ENCODE measurements around the gene FBXO27. TPM values are rescaled to one million over a fixed set of nuclear protein-coding genes. Genes with fewer than 3 reads are reported as not detected.

The FBXO27 gene
- total RNA-seq, 8 experiments from 2014 or later, result 0.67 to 5.4 (median 3.3) TPM

- Histone ChIP-seq H3K4me1 (replicated peaks in 1 of 2) (no peaks in the 10 kb centered on the region), H3K4me3 (peak overlapping the region; percentile 45 to 87 (median 55)), H3K27ac (no peak overlapping the region)
- in situ Hi-C loops (cut with MboI; ENCODE audit: low pct_unique_long_range_greater_than_20kb in 2 of 9, low sequenced_read_pairs in 9 of 9, unreplicated experiment in 9 of 9), result no loop called here
- 29 to 70% (median 47%) methylated on average over 2 to 6 of the region's 11 CpGs; no CpG with 5 or more reads in 5 of the 10 experiments for WGBS, 10 experiments
- ATAC-seq (replicated peaks in 6 of 8), result no peak
Observed at GRCh38 chr19:39030854-39031367, 1.4 kb downstream of the FBXO27 start.

- WGBS, 10 experiments, result 60 to 100% (median 83%) methylated on average over 1 to 3 of the region's 14 CpGs; no CpG with 5 or more reads in 5 of the 10 experiments
- ATAC-seq (replicated peaks in 6 of 8), result no peak
- Histone ChIP-seq H3K4me3 (no peak overlapping the region), H3K4me1 (replicated peaks in 1 of 2) (no peaks in the 10 kb centered on the region), H3K27ac (no peak overlapping the region)
- in situ Hi-C loops (cut with MboI; ENCODE audit: low pct_unique_long_range_greater_than_20kb in 2 of 9, low sequenced_read_pairs in 9 of 9, unreplicated experiment in 9 of 9), result no loop called here
Observed at GRCh38 chr19:39024875-39025641, 7.3 kb downstream of the FBXO27 start.

- ATAC-seq (replicated peaks in 6 of 8), result no peak
- 0 to 100% (median 76%) methylated on average over 1 to 4 of the region's 4 CpGs; no CpG with 5 or more reads in 2 of the 10 experiments for WGBS, 10 experiments
- Histone ChIP-seq H3K4me1 (replicated peaks in 1 of 2) (no peaks in the 10 kb centered on the region), H3K4me3 (no peak overlapping the region), H3K27ac (no peak overlapping the region)
- in situ Hi-C loops (cut with MboI; ENCODE audit: low pct_unique_long_range_greater_than_20kb in 2 of 9, low sequenced_read_pairs in 9 of 9, unreplicated experiment in 9 of 9), result no loop called here
Observed at GRCh38 chr19:39021063-39021462, 11.3 kb downstream of the FBXO27 start.

GRCh38 chr19:39017646-39018045 is 14.7 kb downstream of the FBXO27 start:
- Histone ChIP-seq H3K4me3 (no peak overlapping the region), H3K4me1 (replicated peaks in 1 of 2) (no peaks in the 10 kb centered on the region), H3K27ac (no peak overlapping the region)
- no peak for ATAC-seq (replicated peaks in 6 of 8)
- WGBS, 10 experiments, result 54 to 100% (median 89%) methylated on average over 1 to 4 of the region's 4 CpGs; no CpG with 5 or more reads in 2 of the 10 experiments
- in situ Hi-C loops (cut with MboI; ENCODE audit: low pct_unique_long_range_greater_than_20kb in 2 of 9, low sequenced_read_pairs in 9 of 9, unreplicated experiment in 9 of 9), result no loop called here

GRCh38 chr19:39017026-39017425 is 15.3 kb downstream of the FBXO27 start:
- in situ Hi-C loops (cut with MboI; ENCODE audit: low pct_unique_long_range_greater_than_20kb in 2 of 9, low sequenced_read_pairs in 9 of 9, unreplicated experiment in 9 of 9), result no loop called here
- H3K4me1 ChIP-seq (replicated peaks in 1 of 2), result no peaks in the 10 kb centered on the region
- 7 to 100% (median 80%) methylated on average over 2 to 6 of the region's 6 CpGs for WGBS, 10 experiments

GRCh38 chr19:39014037-39014436 is 18.3 kb downstream of the FBXO27 start:
- no peaks in the 10 kb centered on the region for H3K4me1 ChIP-seq (replicated peaks in 1 of 2)
- ATAC-seq (replicated peaks in 6 of 8), result no peak
- no peak overlapping the region for H3K27ac ChIP-seq
- 20 to 96% (median 78%) methylated on average over 1 to 6 of the region's 7 CpGs; no CpG with 5 or more reads in 5 of the 10 experiments for WGBS, 10 experiments
- in situ Hi-C loops (cut with MboI; ENCODE audit: low pct_unique_long_range_greater_than_20kb in 2 of 9, low sequenced_read_pairs in 9 of 9, unreplicated experiment in 9 of 9), result no loop called here
- no peak overlapping the region for H3K4me3 ChIP-seq

More at GRCh38 chr19:39017026-39017425, 15.3 kb downstream of the FBXO27 start:
- Histone ChIP-seq H3K27ac (no peak overlapping the region), H3K4me3 (no peak overlapping the region)
- ATAC-seq (replicated peaks in 6 of 8), result no peak

GRCh38 chr19:39009001-39009400 is 23.3 kb downstream of the FBXO27 start:
- WGBS, 10 experiments, result 14 to 89% (median 58%) methylated on average over 1 to 4 of the region's 6 CpGs; no CpG with 5 or more reads in 2 of the 10 experiments
- in situ Hi-C loops (cut with MboI; ENCODE audit: low pct_unique_long_range_greater_than_20kb in 2 of 9, low sequenced_read_pairs in 9 of 9, unreplicated experiment in 9 of 9), result no loop called here

GRCh38 chr19:39008137-39008536 is 24.2 kb downstream of the FBXO27 start:
- no peak overlapping the region for H3K4me3 ChIP-seq
- H3K4me1 ChIP-seq (replicated peaks in 1 of 2), result no peaks in the 10 kb centered on the region
- H3K27ac ChIP-seq, result no peak overlapping the region
- in situ Hi-C loops (cut with MboI; ENCODE audit: low pct_unique_long_range_greater_than_20kb in 2 of 9, low sequenced_read_pairs in 9 of 9, unreplicated experiment in 9 of 9), result no loop called here
- WGBS, 10 experiments, result 70 to 100% (median 87%) methylated on average over 1 to 6 of the region's 6 CpGs
- no peak for ATAC-seq (replicated peaks in 6 of 8)

More at GRCh38 chr19:39009001-39009400, 23.3 kb downstream of the FBXO27 start:
- H3K27ac ChIP-seq, result no peak overlapping the region
- no peak for ATAC-seq (replicated peaks in 6 of 8)
- H3K4me3 ChIP-seq, result no peak overlapping the region
- H3K4me1 ChIP-seq (replicated peaks in 1 of 2), result no peaks in the 10 kb centered on the region

GRCh38 chr19:39007096-39007495 is 25.3 kb downstream of the FBXO27 start:
- WGBS, 10 experiments, result 20 to 50% (median 37%) methylated on average over 1 to 3 of the region's 3 CpGs; no CpG with 5 or more reads in 4 of the 10 experiments
- no peaks in the 10 kb centered on the region for H3K4me1 ChIP-seq (replicated peaks in 1 of 2)
- in situ Hi-C loops (cut with MboI; ENCODE audit: low pct_unique_long_range_greater_than_20kb in 2 of 9, low sequenced_read_pairs in 9 of 9, unreplicated experiment in 9 of 9), result no loop called here
- peak in 1 of 8 experiments; percentile 17 for ATAC-seq (replicated peaks in 6 of 8)
- no peak overlapping the region for H3K27ac ChIP-seq
- no peak overlapping the region for H3K4me3 ChIP-seq

- 33 to 93% (median 77%) methylated on average over 1 to 7 of the region's 9 CpGs; no CpG with 5 or more reads in 1 of the 10 experiments for WGBS, 10 experiments
- no peak for ATAC-seq (replicated peaks in 6 of 8)
- H3K27ac ChIP-seq, result no peak overlapping the region
- H3K4me3 ChIP-seq, result no peak overlapping the region
- no peaks in the 10 kb centered on the region for H3K4me1 ChIP-seq (replicated peaks in 1 of 2)
- in situ Hi-C loops (cut with MboI; ENCODE audit: low pct_unique_long_range_greater_than_20kb in 2 of 9, low sequenced_read_pairs in 9 of 9, unreplicated experiment in 9 of 9), result no loop called here
Observed at GRCh38 chr19:39004403-39004802, 27.9 kb downstream of the FBXO27 start.

GRCh38 chr19:39003796-39004195 is 28.6 kb downstream of the FBXO27 start:
- WGBS, 10 experiments, result 80 to 100% (median 100%) methylated on average over 1 to 4 of the region's 4 CpGs; no CpG with 5 or more reads in 3 of the 10 experiments
- no peak for ATAC-seq (replicated peaks in 6 of 8)
- Histone ChIP-seq H3K4me3 (no peak overlapping the region), H3K27ac (no peak overlapping the region), H3K4me1 (replicated peaks in 1 of 2) (no peaks in the 10 kb centered on the region)
- in situ Hi-C loops (cut with MboI; ENCODE audit: low pct_unique_long_range_greater_than_20kb in 2 of 9, low sequenced_read_pairs in 9 of 9, unreplicated experiment in 9 of 9), result no loop called here

GRCh38 chr19:39003188-39003587 is 29.2 kb downstream of the FBXO27 start:
- Histone ChIP-seq H3K27ac (no peak overlapping the region), H3K4me3 (no peak overlapping the region), H3K4me1 (replicated peaks in 1 of 2) (no peaks in the 10 kb centered on the region)
- no peak for ATAC-seq (replicated peaks in 6 of 8)
- 0 to 100% (median 79%) methylated on average over 1 to 3 of the region's 4 CpGs; no CpG with 5 or more reads in 1 of the 10 experiments for WGBS, 10 experiments
- in situ Hi-C loops (cut with MboI; ENCODE audit: low pct_unique_long_range_greater_than_20kb in 2 of 9, low sequenced_read_pairs in 9 of 9, unreplicated experiment in 9 of 9), result no loop called here

GRCh38 chr19:39001041-39001440 is 31.3 kb downstream of the FBXO27 start:
- H3K4me3 ChIP-seq, result no peak overlapping the region
- in situ Hi-C loops (cut with MboI; ENCODE audit: low pct_unique_long_range_greater_than_20kb in 2 of 9, low sequenced_read_pairs in 9 of 9, unreplicated experiment in 9 of 9), result no loop called here
- no peak overlapping the region for H3K27ac ChIP-seq
- no peak for ATAC-seq (replicated peaks in 6 of 8)
- H3K4me1 ChIP-seq (replicated peaks in 1 of 2), result no peaks in the 10 kb centered on the region
- WGBS, 10 experiments, result 24 to 100% (median 83%) methylated on average over 1 to 5 of the region's 7 CpGs; no CpG with 5 or more reads in 5 of the 10 experiments

Data from motor neuron (in vitro differentiated cells).